ENCODE data around the gene NOVA2.

Gene NOVA2

GRCh38 chr19:45953676-45954075 lies 20.0 kb downstream of the NOVA2 start:
- Histone ChIP-seq H3K4me3 (IDR thresholded peaks at IDR 0.05; ENCODE audit: insufficient read depth, low read depth, low read length) (no peak overlapping the region), H3K36me3 (ENCODE audit: insufficient read depth) (no peaks in the 10 kb centered on the region), H3K27ac (no peak overlapping the region), H3K4me1 (ENCODE audit: low read depth, poor library complexity, severe bottlenecking) (no peaks in the 10 kb centered on the region), H3K27me3 (ENCODE audit: insufficient read depth, low read depth) (peaks cover 79% of the 10 kb centered on the region), H2AFZ (ENCODE audit: low read depth) (no peak overlapping the region; the same call in 1 of the 2 replicates), H3K9ac (no peak overlapping the region), H4K20me1 (ENCODE audit: insufficient read depth) (no peaks in the 10 kb centered on the region), H3K4me2 (no peak overlapping the region; the same call in 1 of the 2 replicates), H3K79me2 (ENCODE audit: insufficient read depth, low read depth) (no peaks in the 10 kb centered on the region)
- no peak for TF ChIP-seq CTCF (conservative IDR thresholded peaks at IDR 0.05; ENCODE audit: low read depth, low read length)

GRCh38 chr19:45952686-45953505 lies 20.8 kb downstream of the NOVA2 start:
- Histone ChIP-seq H3K4me2 (peak overlapping the region; percentile 46), H3K27ac (no peak overlapping the region), H3K9ac (no peak overlapping the region)

GRCh38 chr19:45952341-45952685 lies 21.4 kb downstream of the NOVA2 start:
- no peaks in the 10 kb centered on the region for H4K20me1 ChIP-seq (ENCODE audit: insufficient read depth)
- H3K27ac ChIP-seq: no peak overlapping the region
- no peaks in the 10 kb centered on the region for H3K79me2 ChIP-seq (ENCODE audit: insufficient read depth, low read depth)
- H3K4me1 ChIP-seq (ENCODE audit: low read depth, poor library complexity, severe bottlenecking): no peaks in the 10 kb centered on the region
- H3K36me3 ChIP-seq (ENCODE audit: insufficient read depth): no peaks in the 10 kb centered on the region
- no peak overlapping the region for H2AFZ ChIP-seq (ENCODE audit: low read depth)
- H3K4me3 ChIP-seq (IDR thresholded peaks at IDR 0.05; ENCODE audit: insufficient read depth, low read depth, low read length): no peak overlapping the region
- no peak for TF ChIP-seq CTCF (conservative IDR thresholded peaks at IDR 0.05; ENCODE audit: low read depth, low read length)
- peaks cover 80% of the 10 kb centered on the region for H3K27me3 ChIP-seq (ENCODE audit: insufficient read depth, low read depth)
- H3K9ac ChIP-seq: no peak overlapping the region
- H3K4me2 ChIP-seq: no peak overlapping the region

More at GRCh38 chr19:45952686-45953505, 20.8 kb downstream of the NOVA2 start:
- Histone ChIP-seq H3K79me2 (ENCODE audit: insufficient read depth, low read depth) (no peaks in the 10 kb centered on the region), H3K27me3 (ENCODE audit: insufficient read depth, low read depth) (peaks cover 78% of the 10 kb centered on the region), H3K36me3 (ENCODE audit: insufficient read depth) (no peaks in the 10 kb centered on the region), H3K4me1 (ENCODE audit: low read depth, poor library complexity, severe bottlenecking) (no peaks in the 10 kb centered on the region), H4K20me1 (ENCODE audit: insufficient read depth) (no peaks in the 10 kb centered on the region), H2AFZ (ENCODE audit: low read depth) (peak overlapping the region; percentile 46; the same call in 1 of the 2 replicates), H3K4me3 (IDR thresholded peaks at IDR 0.05; ENCODE audit: insufficient read depth, low read depth, low read length) (no peak overlapping the region)
- no peak for TF ChIP-seq CTCF (conservative IDR thresholded peaks at IDR 0.05; ENCODE audit: low read depth, low read length)

GRCh38 chr19:45947926-45948325 lies 25.7 kb downstream of the NOVA2 start:
- H3K4me1 ChIP-seq (ENCODE audit: low read depth, poor library complexity, severe bottlenecking): no peaks in the 10 kb centered on the region
- no peak for TF ChIP-seq CTCF (conservative IDR thresholded peaks at IDR 0.05; ENCODE audit: low read depth, low read length)
- no peaks in the 10 kb centered on the region for H3K36me3 ChIP-seq (ENCODE audit: insufficient read depth)
- no peak overlapping the region for H3K4me2 ChIP-seq
- H4K20me1 ChIP-seq (ENCODE audit: insufficient read depth): no peaks in the 10 kb centered on the region
- H3K79me2 ChIP-seq (ENCODE audit: insufficient read depth, low read depth): no peaks in the 10 kb centered on the region
- no peak overlapping the region for H3K9ac ChIP-seq
- no peak overlapping the region for H3K27ac ChIP-seq
- peaks cover 80% of the 10 kb centered on the region for H3K27me3 ChIP-seq (ENCODE audit: insufficient read depth, low read depth)
- no peak overlapping the region for H2AFZ ChIP-seq (ENCODE audit: low read depth)
- H3K4me3 ChIP-seq (IDR thresholded peaks at IDR 0.05; ENCODE audit: insufficient read depth, low read depth, low read length): no peak overlapping the region
